HCT116 (cell line): ENCODE results near the gene ACOT6. TPM values are rescaled to one million over a fixed set of nuclear protein-coding genes. Genes with fewer than 3 reads are reported as not detected.
A peak's percentile ranks its signal among the peaks of the same experiment; 100 is the strongest.

ENCODE experiments used
- ATAC-seq: fragments of 200-7000 bp; cut with Tn5 transposase; 2 replicates; pipeline ENCODE4 v1.9.1; 2020; ENCODE audit warnings: mild to moderate bottlenecking, moderate library complexity
- BruUV-seq: library from RNA; stranded (reverse); fragments of 400-500 nt; replicated peaks from 2 replicates; lab custom pipeline; 2021; lab: Mats Ljungman, UMichigan
- CTCF ChIA-PET: fragments of 300-600 bp; sonication (Branson Sonifier 250); formaldehyde crosslinking; loops from one replicate; lab custom pipeline; 2021; ENCODE audit warnings: antibody characterized with exemption; lab: Charles Lee
- POLR2A ChIA-PET: fragments of 300-600, 350-600 bp; sonication (Branson Sonifier 250); formaldehyde crosslinking; loops from one replicate; lab custom pipeline; 2021; ENCODE audit warnings: antibody characterized with exemption; lab: Charles Lee
- RAD21 ChIA-PET, 2 experiments: fragments of 300-600 bp; sonication (Branson Sonifier 250); formaldehyde crosslinking; loops; one replicate each; lab custom pipeline; 2023; ENCODE audit warnings: low total read pairs in 2 of 2; ENCODE audit not compliant: uncharacterized antibody in 2 of 2, unreplicated experiment in 2 of 2, low non-redundant PET in 1 of 2; lab: Charles Lee
- DNase-seq: peaks from one replicate; pipeline ENCODE4 v3.0.0-alpha.2; 2010; ENCODE audit warnings: low read depth, low spot score
- H2AFZ ChIP-seq: fragments of 200-600 bp; shearing (Covaris generic), sonication (generic); 2 replicates; pipeline ENCODE4 v1.6.1; 2017; ENCODE audit warnings: low read depth, mixed run types, mixed read lengths, antibody characterized with exemption, low read length; ENCODE audit not compliant: poor library complexity, severe bottlenecking
- H3K27ac ChIP-seq: 2 replicates; pipeline ENCODE4 v1.5.1; 2012; ENCODE audit warnings: low read depth, low read length
- H3K27me3 ChIP-seq: fragments of 200-600 bp; sonication (generic); 2 replicates; pipeline ENCODE4 v1.6.1; 2016; ENCODE audit warnings: mixed run types, low read length, mixed read lengths; ENCODE audit not compliant: insufficient read depth
- H3K36me3 ChIP-seq, 2 experiments: fragments of 200-500 bp in 1 of 2; fragments of 200-600 bp in 1 of 2; sonication (Bioruptor generic) in 1 of 2; sonication (generic) in 1 of 2; 2 replicates each; pipeline versions ENCODE4 v1.5.1 to v1.6.1; 2014 to 2016; ENCODE audit warnings: low read length in 2 of 2, inconsistent platforms in 1 of 2, mixed read lengths in 1 of 2, mixed run types in 1 of 2; ENCODE audit not compliant: insufficient read depth in 2 of 2, control insufficient read depth in 1 of 2
- H3K4me1 ChIP-seq, 2 experiments: fragments of 200-600 bp in 1 of 2; sonication (generic) in 1 of 2; 2 replicates each; pipeline versions ENCODE4 v1.5.1 to v1.6.1; 2012 to 2017; ENCODE audit warnings: low read length in 2 of 2, inconsistent platforms in 1 of 2, mild to moderate bottlenecking in 1 of 2, mixed read lengths in 1 of 2, mixed run types in 1 of 2, moderate library complexity in 1 of 2; ENCODE audit not compliant: insufficient read depth in 2 of 2, control insufficient read depth in 1 of 2
- H3K4me2 ChIP-seq: fragments of 200-600 bp; sonication (generic); 2 replicates; pipeline ENCODE4 v1.6.1; 2017; ENCODE audit warnings: mixed run types, low read length, mixed read lengths
- H3K4me3 ChIP-seq, 2 experiments: fragments of 200-600 bp in 1 of 2; sonication (generic) in 1 of 2; replicated peaks in 1 of 2; 2 replicates each; pipeline ENCODE4 v1.5.1; 2011 to 2016; ENCODE audit warnings: low read length in 2 of 2, control low read depth in 1 of 2, low read depth in 1 of 2, mild to moderate bottlenecking in 1 of 2, mixed read lengths in 1 of 2, mixed run types in 1 of 2
- H3K79me2 ChIP-seq: fragments of 200-600 bp; sonication (generic); 2 replicates; pipeline ENCODE4 v1.6.1; 2017; ENCODE audit warnings: mild to moderate bottlenecking, mixed run types, low read length, moderate library complexity, mixed read lengths; ENCODE audit not compliant: insufficient read depth
- H3K9ac ChIP-seq: fragments of 200-600 bp; sonication (generic); 2 replicates; pipeline ENCODE4 v1.6.1; 2016; ENCODE audit warnings: low read length, mixed read lengths
- H3K9me2 ChIP-seq: fragments of 200-600 bp; sonication (generic), shearing (Covaris generic); 2 replicates; pipeline ENCODE4 v1.6.1; 2017; ENCODE audit warnings: mixed run types, mild to moderate bottlenecking, moderate library complexity; ENCODE audit not compliant: insufficient read depth
- H3K9me3 ChIP-seq, 2 experiments: fragments of 200-500 bp in 1 of 2; fragments of 200-600 bp in 1 of 2; sonication (Bioruptor generic) in 1 of 2; sonication (generic) in 1 of 2; 2 replicates each; pipeline ENCODE4 v1.6.1; 2014 to 2017; ENCODE audit warnings: low read length in 2 of 2, mixed read lengths in 2 of 2, inconsistent platforms in 1 of 2, low read depth in 1 of 2, mild to moderate bottlenecking in 1 of 2, mixed run types in 1 of 2, moderate library complexity in 1 of 2; ENCODE audit not compliant: control insufficient read depth in 1 of 2, insufficient read depth in 1 of 2
- H4K20me1 ChIP-seq: fragments of 200-600 bp; sonication (generic), shearing (Covaris generic); 2 replicates; pipeline ENCODE4 v1.6.1; 2017; ENCODE audit warnings: mixed run types, mild to moderate bottlenecking, moderate library complexity; ENCODE audit not compliant: insufficient read depth
- ATF3 ChIP-seq: IDR thresholded peaks from 2 replicates; pipeline ENCODE4 v1.6.1; 2012
- CBX3 ChIP-seq: IDR thresholded peaks from 2 replicates; pipeline ENCODE4 v1.6.1; 2012; ENCODE audit warnings: low read depth
- CEBPB ChIP-seq: IDR thresholded peaks from 2 replicates; pipeline ENCODE4 v1.6.1; 2012; ENCODE audit warnings: low read depth
- EGR1 ChIP-seq: IDR thresholded peaks from 2 replicates; pipeline ENCODE4 v1.6.1; 2012; ENCODE audit warnings: low read depth
- ELF1 ChIP-seq: IDR thresholded peaks from 2 replicates; pipeline ENCODE4 v1.6.1; 2012; ENCODE audit warnings: low read depth, borderline replicate concordance
- EZH2phosphoT487 ChIP-seq: fragments of 200-600 bp; IDR thresholded peaks from 2 replicates; pipeline ENCODE4 v1.6.1; 2018; ENCODE audit warnings: antibody characterized with exemption, borderline replicate concordance
- JUND ChIP-seq: IDR thresholded peaks from 2 replicates; pipeline ENCODE4 v1.6.1; 2012
- MAX ChIP-seq: IDR thresholded peaks from 2 replicates; pipeline ENCODE4 v1.6.1; 2012
- POLR2A ChIP-seq: IDR thresholded peaks from 2 replicates; pipeline ENCODE4 v1.7.0; 2011; ENCODE audit warnings: borderline replicate concordance; ENCODE audit not compliant: insufficient read depth, insufficient read length; ENCODE audit errors: extremely low read depth
- POLR2AphosphoS5 ChIP-seq: IDR thresholded peaks from 2 replicates; pipeline ENCODE4 v1.6.1; 2011; ENCODE audit warnings: mild to moderate bottlenecking, low read depth, low read length, moderate library complexity
- REST ChIP-seq: IDR thresholded peaks from 2 replicates; pipeline ENCODE4 v1.6.1; 2012; ENCODE audit warnings: low read depth
- SP1 ChIP-seq: IDR thresholded peaks from 2 replicates; pipeline ENCODE4 v1.6.1; 2012; ENCODE audit warnings: low read depth
- SRF ChIP-seq: IDR thresholded peaks from 2 replicates; pipeline ENCODE4 v1.6.1; 2012; ENCODE audit warnings: low read depth
- TCF7L2 ChIP-seq: IDR thresholded peaks from 2 replicates; pipeline ENCODE4 v1.7.0; 2011; ENCODE audit warnings: borderline replicate concordance, inconsistent platforms; ENCODE audit not compliant: insufficient read depth, insufficient read length; ENCODE audit errors: extremely low read depth
- YY1 ChIP-seq: IDR thresholded peaks from 2 replicates; pipeline ENCODE4 v1.6.1; 2011; ENCODE audit warnings: low read length, low read depth, moderate library complexity, mild to moderate bottlenecking; ENCODE audit not compliant: insufficient replicate concordance; ENCODE audit errors: extremely low read depth
- ZFX ChIP-seq: fragments of 450-650 bp; IDR thresholded peaks from 2 replicates; pipeline ENCODE4 v1.6.1; 2017
- ZNF274 ChIP-seq: fragments of 200-500 bp; sonication (Bioruptor generic); IDR thresholded peaks from 2 replicates; pipeline ENCODE4 v1.6.1; 2014; ENCODE audit warnings: mild to moderate bottlenecking, low read depth, low read length, inconsistent platforms
- intact Hi-C: fragments of 100-400 bp; cut with micrococcal nuclease; formaldehyde crosslinking; loops from 2 replicates; pipeline ENCODE4 v1.10.0; 2022
- total RNA-seq: library from RNA; stranded (reverse); gene quantifications from one replicate; pipeline ENCODE4 v1.2.1, GENCODE V29; 2021; ENCODE audit not compliant: unreplicated experiment

The ACOT6 gene
- total RNA-seq, 1 experiment from 2014 or later, result not detected

GRCh38 chr14:73640796-73641365 is 28.6 kb downstream of the ACOT6 start:
- POLR2A ChIA-PET, result no interaction called here
- Histone ChIP-seq H3K36me3 (no peaks in the 10 kb centered on the region), H3K4me2 (no peak overlapping the region), H3K9me2 (no peaks in the 10 kb centered on the region), H3K9me3 (no peaks in the 10 kb centered on the region), H3K27ac (no peak overlapping the region), H3K27me3 (no peaks in the 10 kb centered on the region), H3K4me3 (no peak overlapping the region), H3K4me1 (peaks cover 12 to 29% of the 10 kb centered on the region in 2 experiments), H3K79me2 (peaks cover 11% of the 10 kb centered on the region), H3K9ac (no peak overlapping the region)
- no peak for DNase-seq
- BruUV-seq, result no TSS peak
- RAD21 ChIA-PET, result no interaction called here
- ATAC-seq, result no peak
- CTCF ChIA-PET, result no interaction called here
- no peak for TF ChIP-seq POLR2A
- no peak for TF ChIP-seq ATF3
- no peak for TF ChIP-seq CEBPB
- TF ChIP-seq CBX3, result no peak
- no peak for TF ChIP-seq ELF1
- TF ChIP-seq EZH2phosphoT487, result no peak
- TF ChIP-seq, all 23 proteins: peak for 0
- no peak overlapping the region for H2AFZ ChIP-seq
- no peaks in the 10 kb centered on the region for H4K20me1 ChIP-seq
- intact Hi-C loops, result no loop called here

- peak; percentile 71 for DNase-seq
- BruUV-seq, result TSS peak; percentile 100
- ChIA-PET POLR2A (no interaction called here), RAD21 (no interaction called here), CTCF (interaction anchor here (1.1 kb wide), 1 partner anchor 17 kb away, joined by 4 read pairs; no protein-coding TSS in a partner anchor)
- intact Hi-C loops, result no loop called here
- peak within 1 kb of the TSS; percentile 54 for H3K27ac ChIP-seq
- H3K4me1 ChIP-seq, result peaks cover 12 to 25% of the 10 kb centered on the region in 2 experiments
- H3K9me2 ChIP-seq, result no peaks in the 10 kb centered on the region
- H3K9ac ChIP-seq, result peak within 1 kb of the TSS; percentile 78
- ATAC-seq, result peak; percentile 99
- no peaks in the 10 kb centered on the region for H3K9me3 ChIP-seq
- no peaks in the 10 kb centered on the region for H3K27me3 ChIP-seq
- H4K20me1 ChIP-seq, result no peaks in the 10 kb centered on the region
- no peaks in the 10 kb centered on the region for H3K36me3 ChIP-seq
- H3K4me3 ChIP-seq, result peak within 1 kb of the TSS; percentile 95 to 99
- peak within 1 kb of the TSS; percentile 94 for H2AFZ ChIP-seq
- H3K4me2 ChIP-seq, result peak within 1 kb of the TSS; percentile 99
- peaks cover 11% of the 10 kb centered on the region for H3K79me2 ChIP-seq
- TF ChIP-seq CEBPB, result no peak
- no peak for TF ChIP-seq JUND
- TF ChIP-seq TCF7L2, result no peak
- no peak for TF ChIP-seq ZNF274
- 0 out of 2 replicates have a peak, but pooled peaks have one; percentile 34 for TF ChIP-seq SP1
- TF ChIP-seq MAX, result peak; percentile 70
- peak; percentile 18; the same call in 1 of the 2 replicates for TF ChIP-seq CBX3
- TF ChIP-seq EGR1, result no peak
- TF ChIP-seq ZFX, result peak; percentile 42; the same call in 1 of the 2 replicates
- TF ChIP-seq SRF, result no peak
- no peak; the same call in 1 of the 2 replicates for TF ChIP-seq ELF1
- peak; percentile 89 for TF ChIP-seq POLR2AphosphoS5
- TF ChIP-seq REST, result no peak
- TF ChIP-seq YY1, result peak; percentile 69
These were observed 32.4 kb downstream of the ACOT6 start, which contains the start of gene DNAL1 for GRCh38 chr14:73644531-73645247. TSS of gene DNAL1 (plus strand) at chr14:73644986. CDS start at chr14:73645040, 54 bp downstream.
